Embryonic facial prominence (tissue), 1 donor: Measurements from ENCODE around the gene EVX2.

Experiments
- DNase-seq: peaks from one replicate; pipeline ENCODE4 v3.0.0-alpha.2; 2016; ENCODE audit errors: extremely low spot score

Gene EVX2

GRCh38 chr2:176083796-176084261, at the start of gene EVX2:
Gene EVX2 (minus strand): TSS chr2:176083962. CDS start chr2:176083776, 186 bp downstream.
- no peak for DNase-seq

- DNase-seq, result no peak
Observed at GRCh38 chr2:176133389-176133788, 49.6 kb upstream of the EVX2 start.

GRCh38 chr2:176132205-176133171, 48.7 kb upstream of the EVX2 start:
- DNase-seq, result no peak

- no peak for DNase-seq
Observed at GRCh38 chr2:176131848-176132158, 48.0 kb upstream of the EVX2 start.

- no peak for DNase-seq
Observed at GRCh38 chr2:176130957-176131847, 47.4 kb upstream of the EVX2 start.

GRCh38 chr2:176130147-176130956, 46.6 kb upstream of the EVX2 start:
- DNase-seq, result no peak

- no peak for DNase-seq
Observed at GRCh38 chr2:176129813-176130146, 46.0 kb upstream of the EVX2 start.

- no peak for DNase-seq
Observed at GRCh38 chr2:176128982-176129796, 45.4 kb upstream of the EVX2 start, which contains the start of gene HOXD8. Gene HOXD8 (plus strand): TSS chr2:176129705. CDS start chr2:176130367, 662 bp downstream.

GRCh38 chr2:176128172-176128981, 44.6 kb upstream of the EVX2 start:
- no peak for DNase-seq

GRCh38 chr2:176127774-176128072, 44.0 kb upstream of the EVX2 start:
- DNase-seq, result no peak

GRCh38 chr2:176126929-176127773, 43.4 kb upstream of the EVX2 start:
- peak; percentile 46 for DNase-seq

GRCh38 chr2:176125772-176126054, 42.0 kb upstream of the EVX2 start:
- no peak for DNase-seq

- DNase-seq, result no peak
Observed at GRCh38 chr2:176124947-176125771, 41.4 kb upstream of the EVX2 start.

- no peak for DNase-seq
Observed at GRCh38 chr2:176124110-176124946, 40.6 kb upstream of the EVX2 start.

- DNase-seq, result no peak
Observed at GRCh38 chr2:176123411-176124109, 39.8 kb upstream of the EVX2 start.

GRCh38 chr2:176122683-176123410, 39.1 kb upstream of the EVX2 start, which contains the start of gene HOXD9:
Gene HOXD9 (plus strand): TSS chr2:176122719. CDS start chr2:176122769, 50 bp downstream.
- no peak for DNase-seq
